Testis (tissue), 2 donors: ENCODE results near the gene CACNA2D3.

ENCODE experiments used
- CTCF ChIP-seq, 3 experiments: fragments of 450-650 bp in 2 of 3; fragments of 200-600 bp in 1 of 3; sonication (generic) in 1 of 3; IDR thresholded peaks; one replicate each; pipeline ENCODE4 v1.5.1; 2016 to 2019; ENCODE audit warnings: antibody characterized with exemption in 3 of 3, mild to moderate bottlenecking in 2 of 3, moderate library complexity in 1 of 3
- POLR2A ChIP-seq: fragments of 450-650 bp; IDR thresholded peaks from one replicate; pipeline ENCODE4 v1.6.1; 2017; ENCODE audit warnings: antibody characterized with exemption, mild to moderate bottlenecking, moderate library complexity

- TF ChIP-seq CTCF (IDR thresholded peaks at IDR 0.05) (no peak), POLR2A (no peak)
Measured at GRCh38 chr3:54685213-54685612, 562.9 kb downstream of the CACNA2D3 start.
